ENCODE measurements around the gene NFKBIE.
A peak's percentile ranks its signal among the peaks of the same experiment; 100 is the strongest.

The NFKBIE gene

DNA sequence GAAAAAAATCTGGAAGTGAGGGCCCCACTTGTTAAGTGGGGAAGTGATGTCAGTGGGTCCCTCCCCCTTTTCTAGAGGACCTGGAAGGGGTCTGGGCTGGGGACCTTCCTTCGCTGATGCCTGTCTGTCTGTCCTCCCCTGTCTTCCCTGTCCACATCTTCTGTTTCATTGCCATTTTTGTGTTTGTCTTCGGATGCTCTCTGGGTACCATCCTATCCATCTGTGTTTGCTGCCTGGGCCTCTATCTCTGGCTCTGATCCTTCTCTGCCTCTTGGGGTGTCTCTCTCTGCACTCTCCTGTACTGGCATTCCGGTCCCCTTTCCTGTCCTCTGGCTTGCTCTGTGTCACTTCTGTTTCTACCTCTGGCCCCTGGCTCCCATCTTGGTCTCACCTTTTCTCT is 7.2 kb upstream of the NFKBIE start:
- DNase-seq: no peak

DNA sequence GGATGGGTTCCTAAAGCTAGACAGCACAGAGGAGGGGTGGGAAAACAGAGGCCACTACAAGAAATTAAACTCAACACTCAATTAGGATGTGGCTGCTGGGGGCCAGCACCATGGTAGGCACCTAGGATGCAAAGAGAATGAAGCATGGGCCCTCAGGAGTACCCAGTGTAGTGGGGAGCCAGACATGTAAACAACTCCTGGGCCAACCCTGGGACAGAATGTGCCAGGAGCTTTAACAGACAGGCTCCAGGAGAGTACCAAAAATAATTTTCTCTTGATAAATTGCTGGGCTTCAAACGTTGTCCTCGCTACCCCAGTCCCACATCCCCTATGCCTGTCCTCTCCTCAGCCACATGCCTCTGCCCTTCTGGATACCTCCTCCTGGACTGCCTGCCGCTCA is 6.6 kb upstream of the NFKBIE start:
- no peak for DNase-seq

DNA sequence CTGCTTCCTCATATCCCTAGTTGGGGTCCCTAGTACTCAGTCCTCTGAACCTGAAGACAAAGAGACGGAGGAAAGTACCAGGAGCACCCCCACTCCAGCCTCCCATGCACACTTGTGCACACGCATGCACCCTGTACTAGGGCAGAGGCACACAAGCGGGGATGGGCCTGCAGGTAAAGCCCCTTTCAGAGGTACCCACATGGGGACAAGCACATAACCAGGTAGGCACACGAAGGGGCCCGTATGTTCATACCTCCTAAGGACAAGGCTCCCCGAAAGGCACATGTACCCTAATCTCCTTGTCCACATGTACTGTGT is 6.0 kb upstream of the NFKBIE start:
- no peak for DNase-seq

DNA sequence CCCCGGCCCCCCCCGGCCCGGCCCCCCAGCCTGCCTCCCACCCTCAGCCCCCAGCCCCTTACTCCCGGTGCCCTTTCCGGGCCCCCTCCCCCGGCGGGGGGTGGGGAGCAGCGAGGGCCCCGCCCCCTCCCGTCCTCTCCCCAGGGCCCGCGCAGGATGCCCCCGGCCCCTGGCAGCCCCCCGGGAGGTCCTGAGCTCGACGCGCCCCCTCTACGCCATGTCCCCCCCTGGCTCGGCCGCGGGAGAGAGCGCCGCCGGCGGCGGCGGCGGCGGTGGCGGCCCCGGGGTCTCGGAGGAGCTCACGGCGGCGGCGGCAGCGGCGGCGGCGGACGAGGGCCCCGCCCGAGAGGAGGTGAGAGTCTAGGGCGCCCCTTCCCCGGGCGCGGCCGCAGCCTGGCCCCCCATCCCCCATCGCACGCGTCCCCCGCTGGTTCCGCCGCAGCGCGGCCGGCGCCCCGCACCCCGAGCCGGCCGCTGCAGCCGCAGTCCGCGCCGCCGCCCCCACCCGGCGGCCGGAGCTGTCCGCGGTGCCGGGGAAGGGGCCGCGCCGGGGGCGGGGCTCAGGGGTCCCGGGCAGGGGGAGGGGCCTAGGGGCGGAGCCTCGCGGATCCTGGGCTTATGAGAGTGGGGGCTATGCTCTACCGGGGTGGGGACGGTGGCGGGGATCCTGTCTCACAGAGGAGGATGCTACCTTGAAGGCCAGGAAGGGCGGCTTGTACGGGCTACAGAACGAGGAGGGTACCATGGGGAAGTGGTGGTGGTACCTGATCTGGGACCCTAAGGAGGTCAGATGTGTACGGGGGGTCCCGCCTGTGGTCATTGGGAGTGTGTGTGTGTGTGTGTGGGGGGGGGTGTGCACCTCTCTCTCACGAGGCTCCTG is 5.4 kb upstream of the NFKBIE start:
- no peak for DNase-seq

DNA sequence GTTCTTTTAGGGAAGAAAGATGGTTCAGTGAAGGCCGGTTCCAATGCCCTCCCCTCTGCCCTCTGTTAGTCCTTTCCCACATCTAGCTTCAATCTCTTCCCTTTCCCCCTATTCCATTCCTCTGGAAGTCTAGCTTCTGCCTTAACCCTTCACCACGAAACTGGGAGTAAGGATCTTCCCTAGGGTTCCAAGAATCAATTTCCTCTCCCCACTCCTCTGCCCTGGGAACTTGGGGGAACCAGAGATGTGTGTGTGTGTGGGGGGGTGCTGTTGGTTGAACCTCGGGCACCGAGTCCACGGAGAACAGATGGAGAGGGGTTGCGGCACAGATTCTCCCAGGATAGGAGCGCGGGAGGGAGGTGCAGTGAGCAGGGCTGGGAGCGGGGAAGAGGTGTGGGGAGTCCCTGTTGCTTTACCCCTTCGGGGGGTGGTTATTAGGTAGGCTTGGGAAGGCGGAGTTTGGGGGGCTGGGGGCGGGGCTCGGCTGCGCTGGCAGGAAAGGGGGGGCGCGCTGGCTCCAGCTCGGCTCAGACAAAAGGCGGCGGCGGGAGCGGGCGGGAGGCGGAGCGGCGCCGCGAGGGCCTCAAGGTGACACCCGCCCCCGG is 4.7 kb upstream of the NFKBIE start, which contains the start of gene TMEM151B:
Gene TMEM151B (plus strand): TSS at position 530 of the 605 bp plus-strand sequence. CDS start 293 bp downstream, outside the sequence.
- no peak for DNase-seq

DNA sequence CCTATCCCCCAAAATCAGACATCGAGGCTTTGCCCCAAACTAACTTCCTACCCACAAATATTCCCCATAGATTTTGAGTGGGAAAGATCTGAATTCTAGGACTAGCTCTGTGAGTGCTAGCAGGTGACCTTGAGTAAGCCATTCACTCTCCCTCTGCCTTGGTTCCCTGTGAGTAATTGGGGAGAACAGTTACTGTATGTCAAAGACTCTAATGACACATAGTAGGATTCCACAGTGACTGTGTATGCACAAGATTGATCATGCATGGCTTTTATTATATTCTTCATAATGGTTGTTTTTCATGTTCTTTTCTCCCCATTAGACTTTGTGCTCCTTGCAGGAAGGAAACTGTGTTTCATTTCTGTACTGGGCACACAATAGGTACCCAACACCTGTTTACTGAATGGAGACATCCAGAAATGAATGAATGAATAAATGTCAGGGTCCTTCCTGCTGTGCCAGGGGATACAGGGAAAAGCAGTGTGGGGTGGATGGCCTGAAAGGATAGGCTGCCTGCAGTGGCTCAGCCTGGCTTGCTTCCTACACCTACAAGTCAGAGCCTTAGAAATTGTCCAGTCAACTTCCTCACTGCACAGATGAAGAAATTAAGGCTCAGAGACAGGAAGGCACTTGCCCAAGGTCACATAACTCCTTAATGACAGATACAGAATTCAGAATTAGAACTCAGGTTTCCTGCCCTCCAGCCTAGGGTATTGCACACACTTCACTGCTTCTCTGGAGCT is 4.0 kb upstream of the NFKBIE start:
- no peak for DNase-seq

DNA sequence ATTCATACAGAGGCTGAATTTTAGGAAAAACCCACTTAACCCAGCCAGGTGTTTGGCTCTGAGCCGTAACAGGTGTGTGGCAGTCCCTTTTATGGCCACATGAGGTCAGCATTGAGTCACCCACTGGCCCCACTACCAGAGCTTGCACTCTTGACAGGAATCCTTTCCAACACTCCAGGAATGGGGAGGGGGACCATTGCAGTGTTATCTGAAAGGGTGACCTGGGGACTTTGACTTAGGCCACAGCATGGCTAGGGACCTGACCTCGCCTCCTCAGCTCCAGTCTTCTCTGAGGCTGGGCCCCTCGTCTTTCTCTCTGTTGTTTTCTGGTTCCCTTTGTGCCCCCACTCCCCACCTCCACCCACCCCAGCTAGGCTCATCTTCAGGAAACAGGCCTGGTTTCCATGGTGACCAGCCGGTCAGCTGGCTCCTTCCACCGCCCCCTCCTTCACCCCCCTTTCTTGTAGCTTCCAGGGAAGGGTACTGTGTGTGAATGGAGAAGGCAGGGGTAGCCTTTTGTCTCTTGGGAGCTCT is 2.8 kb upstream of the NFKBIE start:
- peak; percentile 56 for DNase-seq

DNA sequence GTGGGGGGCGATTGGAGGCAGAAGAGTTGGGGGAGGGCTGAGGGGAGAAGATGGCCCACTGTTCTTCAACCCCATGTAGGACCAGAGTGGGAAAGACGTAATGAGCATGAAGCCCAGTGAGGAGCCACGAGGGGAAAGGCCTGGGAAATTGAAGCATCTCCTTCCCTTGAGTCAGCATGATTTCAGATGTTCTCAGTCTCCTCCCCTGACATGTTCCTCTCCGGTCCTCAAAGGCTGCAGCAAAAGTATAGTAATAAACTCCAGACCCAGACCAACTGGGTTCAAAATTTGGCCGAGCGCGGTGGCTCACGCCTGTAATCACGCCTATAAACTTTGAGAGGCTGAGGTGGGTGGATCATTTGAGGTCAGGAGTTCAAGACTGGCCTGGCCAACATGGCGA is 1.9 kb upstream of the NFKBIE start:
- no peak for DNase-seq

DNA sequence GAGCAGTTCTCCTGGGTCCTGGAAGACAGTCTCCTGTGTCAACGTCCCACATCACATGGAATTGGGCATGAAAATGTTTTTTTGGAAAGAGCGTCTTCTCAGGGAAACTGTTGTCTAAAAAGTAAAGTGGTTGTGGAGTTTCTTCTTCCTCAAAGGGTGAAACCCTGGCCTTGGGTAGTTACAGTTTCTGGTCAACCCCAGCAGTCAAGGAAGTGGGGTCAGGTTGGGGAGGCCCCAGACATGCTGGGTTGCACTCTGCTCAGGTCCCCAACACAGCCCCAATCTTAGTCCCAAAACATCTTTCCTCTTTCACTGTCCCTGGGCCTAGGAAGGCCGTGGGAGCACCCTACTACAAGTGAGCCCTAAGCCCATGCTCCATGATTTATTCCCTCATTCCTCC is 996 bp upstream of the NFKBIE start:
- DNase-seq: no peak

DNA sequence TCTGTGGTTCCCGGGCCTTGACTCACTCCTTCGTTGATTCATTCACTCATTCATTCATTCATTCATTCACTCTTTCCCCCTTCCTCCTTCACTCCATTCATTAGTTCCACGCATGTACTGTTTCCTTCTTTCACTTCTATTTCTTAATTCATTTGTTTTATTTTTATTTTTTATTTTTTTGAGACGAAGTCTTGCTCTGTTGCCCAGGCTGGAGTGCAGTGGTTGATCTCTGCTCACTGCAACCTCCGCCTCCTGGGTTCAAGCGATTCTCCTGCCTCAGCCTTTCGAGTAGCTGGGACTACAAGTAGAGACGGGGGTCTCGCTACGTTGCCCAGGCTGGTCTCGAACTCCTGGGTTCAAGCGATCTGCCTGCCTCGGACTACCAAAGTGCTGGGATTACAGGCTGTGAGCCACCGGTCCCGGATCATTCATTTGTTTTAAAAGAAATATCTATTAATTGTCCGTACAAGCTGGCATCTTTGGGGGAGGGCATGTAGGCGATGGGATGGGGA is 427 bp upstream of the NFKBIE start:
- no peak for DNase-seq

DNA sequence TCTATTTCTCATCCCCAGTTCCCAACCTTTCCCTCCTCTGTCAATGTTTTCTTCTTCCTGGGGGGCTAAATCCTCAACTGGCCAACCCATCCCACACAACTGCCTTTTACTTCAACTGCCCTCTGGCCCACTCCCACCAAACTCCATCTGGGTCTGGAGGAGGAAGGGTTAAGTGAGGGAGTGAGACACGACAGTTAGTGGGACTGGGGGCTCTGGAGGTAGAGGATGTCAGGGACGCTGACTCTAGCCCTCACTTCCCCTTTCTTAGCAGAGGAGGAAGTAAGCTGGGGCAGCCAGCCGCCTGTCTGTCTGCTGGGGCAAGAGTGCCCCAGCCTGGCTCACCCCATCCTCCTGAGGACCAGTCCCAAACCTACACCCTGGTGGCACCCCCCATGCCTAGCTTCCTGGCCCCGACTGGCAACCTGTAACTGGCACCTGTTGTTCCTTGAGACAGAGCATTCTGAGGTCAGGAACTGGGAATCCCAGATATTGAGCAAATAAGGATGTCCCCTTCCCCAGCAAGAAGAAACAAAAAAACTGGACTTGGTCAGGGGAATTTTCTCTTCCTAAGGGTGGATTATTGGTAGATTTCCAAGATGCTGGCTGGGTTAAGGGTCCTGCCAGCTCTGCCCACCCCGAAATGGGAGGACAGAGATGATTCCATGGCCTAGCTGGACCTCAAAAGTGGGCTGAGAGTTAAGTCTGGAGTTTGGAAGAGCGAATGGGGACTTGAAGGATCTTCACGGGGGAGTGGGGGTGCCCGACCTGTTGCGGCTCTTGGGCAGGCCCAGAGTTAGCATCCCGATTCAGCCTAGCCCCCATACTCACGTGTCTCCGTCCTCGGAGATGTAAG is 971 bp downstream of the NFKBIE start:
- no peak for DNase-seq

DNA sequence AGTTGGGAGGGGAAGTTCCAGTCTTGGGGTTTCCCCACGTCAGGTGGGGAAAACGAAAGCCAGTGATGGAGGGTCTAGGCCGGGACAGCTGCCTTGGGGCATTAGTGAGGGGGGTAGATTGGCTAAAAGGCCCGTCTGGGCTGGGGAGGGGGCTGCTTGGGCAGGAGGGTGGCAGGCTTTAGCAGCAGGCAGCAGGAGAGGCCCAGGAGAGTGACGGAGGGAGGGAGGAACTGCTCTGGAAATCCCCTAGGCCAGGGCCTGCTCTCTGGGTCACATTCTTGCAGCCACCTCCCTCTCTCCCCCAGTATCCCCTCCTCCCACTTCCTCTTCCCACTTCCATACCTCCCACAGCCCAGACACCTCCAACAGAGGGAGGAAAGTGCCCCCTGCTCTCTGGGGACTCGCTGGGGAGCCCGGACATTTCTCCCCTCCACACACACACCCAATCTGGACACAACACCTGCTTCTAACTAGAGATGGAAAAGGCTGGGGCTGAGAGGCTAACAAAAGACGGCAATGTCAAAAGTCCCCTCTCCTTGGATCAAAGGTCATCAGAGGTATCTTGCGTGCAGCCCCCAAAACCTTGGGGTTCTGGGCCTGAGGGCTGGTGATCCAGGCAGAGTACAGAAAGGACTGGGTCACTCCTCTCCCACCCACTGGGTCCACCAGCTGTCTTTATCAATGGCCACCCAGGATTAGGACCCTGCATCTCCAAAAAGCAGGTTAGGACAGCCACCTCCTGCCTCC is 1.8 kb downstream of the NFKBIE start:
- no peak for DNase-seq

DNA sequence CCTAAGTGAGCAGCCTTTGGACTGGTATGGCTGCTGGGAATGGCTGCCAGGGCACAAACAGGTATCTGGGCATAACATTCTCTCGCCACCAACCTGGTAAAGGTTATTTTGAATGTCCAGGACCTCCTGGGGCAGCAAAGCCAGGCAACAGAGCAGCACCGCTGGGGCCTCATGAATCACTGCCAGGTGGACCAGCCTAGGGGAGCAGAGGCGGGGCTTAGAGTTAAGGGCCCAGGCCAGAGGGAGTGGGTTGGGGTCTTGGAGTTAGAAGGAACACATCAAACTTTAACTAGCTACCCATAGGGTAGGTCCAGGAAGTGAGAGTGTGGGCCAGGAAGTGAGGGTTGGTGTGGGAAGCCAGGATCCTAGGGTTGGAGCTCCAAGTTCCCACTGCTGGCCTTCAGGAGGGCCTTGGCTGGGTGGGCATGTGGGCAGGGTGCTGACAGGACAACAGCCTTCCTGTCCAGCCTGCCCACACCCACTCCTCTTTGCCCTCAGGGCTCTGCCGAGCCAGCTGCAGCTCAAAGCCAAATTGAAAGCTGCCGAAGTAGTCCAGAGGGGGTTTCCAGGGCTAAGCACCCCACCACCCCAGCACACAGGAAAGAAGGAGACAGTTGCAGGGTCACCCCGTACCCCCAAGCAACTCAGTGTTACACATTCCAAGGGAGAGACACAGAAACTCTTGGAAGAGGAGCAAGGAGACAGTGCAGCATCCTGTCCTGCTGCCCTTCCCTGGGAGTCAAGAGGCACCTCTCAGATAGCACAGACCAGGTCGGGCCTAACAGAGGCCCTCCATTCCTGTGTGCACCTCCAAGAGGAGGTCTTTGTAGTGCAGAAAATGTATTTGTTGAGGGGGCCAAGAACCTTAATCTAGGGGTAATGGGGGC is 2.6 kb downstream of the NFKBIE start:
- DNase-seq: no peak

DNA sequence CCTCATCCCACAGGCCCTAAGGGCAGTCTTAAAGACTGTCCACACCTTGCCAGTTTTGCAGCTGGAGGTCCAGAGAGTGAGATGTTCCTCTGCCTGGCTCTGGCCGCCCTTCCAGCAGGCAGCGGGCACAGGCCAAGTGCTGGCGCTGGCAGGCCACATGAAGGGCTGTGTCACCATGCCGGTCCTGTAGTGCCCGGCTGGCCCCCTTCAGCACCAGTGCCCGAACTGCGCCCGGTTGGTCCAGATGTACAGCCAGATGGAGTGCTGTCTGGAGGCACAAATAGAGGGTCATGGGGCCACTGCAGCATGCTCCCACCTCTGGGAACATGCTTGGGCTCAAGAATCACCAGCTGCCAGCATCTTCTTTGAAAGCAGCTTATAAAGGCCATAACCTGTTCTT is 3.8 kb downstream of the NFKBIE start:
- no peak for DNase-seq

DNA sequence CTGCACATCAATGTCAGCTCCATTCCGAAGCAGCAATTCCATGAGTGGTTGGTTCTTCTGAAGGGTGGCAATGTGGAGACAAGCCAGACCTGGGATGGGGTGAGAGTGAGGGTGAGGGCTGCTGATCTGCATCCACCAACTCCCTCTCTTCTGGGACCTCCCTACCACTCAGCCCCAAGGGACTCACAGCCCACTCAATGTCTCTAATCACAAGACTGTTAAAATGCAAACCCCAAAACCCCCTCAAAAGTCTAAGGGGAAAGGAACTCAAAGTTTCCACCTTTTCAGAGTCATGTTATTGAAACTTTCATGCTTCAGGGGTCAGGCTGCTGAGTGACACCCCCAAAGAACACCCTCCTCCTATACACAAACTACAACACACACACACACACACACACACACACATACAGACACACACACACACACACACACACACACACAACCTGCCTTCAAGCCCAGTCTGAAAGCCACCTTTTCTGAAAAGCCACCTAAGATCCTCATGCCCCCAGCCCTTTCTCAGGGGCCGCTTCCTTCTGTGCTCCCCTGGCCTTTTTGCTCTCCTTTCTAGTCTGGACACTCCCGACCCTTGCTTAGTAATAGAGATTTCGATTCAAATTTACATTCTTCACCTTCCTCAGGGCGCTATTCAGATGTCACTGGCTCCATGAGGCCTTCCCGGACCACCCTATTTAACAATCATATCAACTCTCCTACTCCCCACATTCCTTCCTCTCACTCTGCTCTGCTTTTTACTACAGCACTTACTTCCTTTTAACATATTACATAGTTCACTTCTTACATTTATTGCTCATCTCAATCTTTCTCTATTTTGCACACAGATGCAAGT is 4.7 kb downstream of the NFKBIE start:
- no peak for DNase-seq

DNA sequence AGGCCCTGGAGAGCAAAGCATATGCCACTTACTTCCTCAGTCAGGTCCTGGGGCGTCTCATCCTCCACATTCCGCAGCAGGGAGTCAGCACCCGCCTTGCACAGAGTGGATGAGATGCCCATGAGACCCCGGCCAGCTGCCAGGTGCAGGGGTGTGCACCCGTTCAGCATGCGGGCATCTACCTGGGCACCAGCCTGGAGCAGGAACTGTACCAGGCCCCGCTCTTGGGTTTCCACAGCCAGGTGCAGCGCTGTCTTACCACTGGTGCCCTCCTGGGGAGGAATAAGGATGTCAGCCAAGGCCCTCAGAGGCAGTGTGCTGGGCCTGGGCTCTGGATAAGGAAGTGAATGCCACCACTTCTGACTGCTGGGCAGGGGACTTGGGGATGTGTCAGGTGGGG is 5.3 kb downstream of the NFKBIE start:
- no peak for DNase-seq

DNA sequence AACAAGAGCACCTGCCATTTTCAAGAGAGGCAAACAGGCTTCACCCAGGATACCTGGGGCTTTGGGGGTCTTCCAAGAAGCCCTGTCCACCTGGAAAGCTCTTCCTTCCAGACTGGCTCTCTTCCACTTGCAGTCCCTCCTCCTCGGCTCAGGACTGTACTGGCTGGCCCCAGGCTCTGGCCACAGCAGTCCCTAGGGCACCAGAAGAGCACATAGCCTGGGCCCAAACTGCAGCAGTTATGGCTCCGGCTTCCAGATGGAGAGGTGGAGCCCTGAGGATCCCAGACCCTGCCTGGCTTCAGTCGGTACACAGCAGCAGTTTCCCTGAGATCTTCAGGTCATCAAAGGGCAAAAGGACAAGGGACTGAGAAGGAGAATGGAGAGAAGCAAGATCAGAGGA is 6.4 kb downstream of the NFKBIE start:
- DNase-seq: no peak

DNA sequence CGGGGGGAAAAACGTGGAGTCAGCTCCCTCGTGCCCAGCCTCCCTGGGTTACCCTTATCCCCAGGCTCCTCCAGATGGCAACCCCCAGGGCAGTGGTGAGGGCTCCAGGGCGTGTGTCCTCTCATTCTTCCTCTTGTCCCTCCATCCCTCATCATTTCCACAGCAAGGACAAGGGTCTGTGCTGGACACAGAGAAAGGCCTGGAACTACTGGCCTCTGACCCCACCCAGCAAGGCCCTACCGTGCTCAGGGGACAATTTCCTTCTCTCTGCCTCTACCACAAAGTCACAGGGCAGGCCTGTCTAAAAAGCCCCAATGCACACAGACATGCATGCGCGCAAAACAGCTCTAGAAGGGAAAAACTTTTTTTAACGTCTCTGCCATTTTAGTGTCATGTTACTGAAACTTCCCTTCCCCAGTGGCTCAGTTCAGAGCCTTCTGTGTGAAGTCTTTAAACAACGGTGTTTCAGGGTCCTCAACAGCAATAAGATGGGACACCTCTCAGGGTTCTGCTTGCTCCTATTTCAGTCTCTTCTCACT is 7.0 kb downstream of the NFKBIE start:
- DNase-seq: no peak

DNA sequence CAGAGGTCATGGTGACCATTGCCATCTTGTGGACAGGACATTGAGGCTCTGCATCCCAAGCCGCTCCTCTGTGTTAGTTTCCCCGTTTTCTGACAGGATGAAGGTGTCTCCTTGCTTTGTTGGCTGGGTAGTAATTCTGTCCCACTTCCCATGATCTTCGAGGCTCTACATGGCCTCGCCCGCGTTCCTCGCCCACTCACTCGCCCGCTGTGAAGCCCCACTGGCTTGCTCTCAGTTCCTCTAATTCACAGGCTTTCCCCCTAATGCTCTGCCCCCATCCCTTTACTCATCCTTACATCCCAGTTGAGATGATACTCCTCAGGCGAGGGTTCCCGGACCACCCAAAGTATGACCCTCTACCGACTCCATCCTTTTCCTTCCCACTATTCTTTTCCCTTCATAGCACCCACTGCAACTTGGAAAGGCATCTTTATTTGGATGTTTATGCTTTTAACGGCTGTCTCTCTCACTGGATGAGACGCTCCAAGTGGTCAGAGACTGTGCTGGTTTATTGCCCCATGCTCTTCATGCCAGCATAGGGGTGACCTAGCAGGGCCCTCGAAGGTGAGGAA is 7.5 kb downstream of the NFKBIE start:
- DNase-seq: no peak

Data from stimulated activated CD4-positive, alpha-beta T cell treated with anti-CD3 and anti-CD28 coated beads, Interleukin-12 subunit alpha, Interleukin-12 subunit beta, amount 100 ng/mL, for 4 hours (primary cell).